OCI-LY7 (cell line): Measurements from ENCODE around the gene OR6K6. TPM values are rescaled to one million over a fixed set of nuclear protein-coding genes. Genes with fewer than 3 reads are reported as not detected.

ENCODE experiments used
- BruUV-seq: library from RNA; stranded (reverse); fragments of 400-500 nt; replicated peaks from 2 replicates; lab custom pipeline; 2021; lab: Mats Ljungman, UMichigan
- CTCF ChIA-PET: fragments of 300-600 bp; sonication (Branson Sonifier 250); formaldehyde crosslinking; loops from one replicate; lab custom pipeline; 2022; ENCODE audit warnings: antibody characterized with exemption; ENCODE audit not compliant: unreplicated experiment; lab: Charles Lee
- POLR2A ChIA-PET: fragments of 300-600 bp; sonication (Branson Sonifier 250); formaldehyde crosslinking; loops from one replicate; lab custom pipeline; 2022; ENCODE audit warnings: antibody characterized with exemption; lab: Charles Lee
- DNase-seq: peaks from one replicate; pipeline ENCODE4 v3.0.0-alpha.2; 2015; ENCODE audit warnings: low spot score
- H2AFZ ChIP-seq: fragments of 200-600 bp; sonication (generic), shearing (Covaris generic); 2 replicates; pipeline ENCODE4 v1.6.1; 2014; ENCODE audit warnings: mild to moderate bottlenecking, antibody characterized with exemption, low read length, moderate library complexity
- H3K27ac ChIP-seq: fragments of 200-600 bp; sonication (generic); 2 replicates; pipeline ENCODE4 v1.5.1; 2014; ENCODE audit warnings: mixed run types, low read depth, mild to moderate bottlenecking, moderate library complexity, low read length, inconsistent platforms; ENCODE audit not compliant: poor library complexity, severe bottlenecking
- H3K36me3 ChIP-seq: fragments of 200-600 bp; sonication (generic); 2 replicates; pipeline ENCODE4 v1.6.1; 2014; ENCODE audit warnings: mild to moderate bottlenecking, antibody characterized with exemption, low read length, moderate library complexity, mixed read lengths; ENCODE audit not compliant: insufficient read depth
- H3K4me1 ChIP-seq: fragments of 200-600 bp; sonication (generic); 2 replicates; pipeline ENCODE4 v1.5.1; 2014; ENCODE audit warnings: mild to moderate bottlenecking, low read length; ENCODE audit not compliant: insufficient read depth, poor library complexity, severe bottlenecking
- H3K4me2 ChIP-seq: fragments of 200-600 bp; sonication (generic); 2 replicates; pipeline ENCODE4 v1.6.1; 2014; ENCODE audit warnings: mild to moderate bottlenecking, low read length
- H3K4me3 ChIP-seq: fragments of 200-600 bp; sonication (generic); 2 replicates; pipeline ENCODE4 v1.5.1; 2014; ENCODE audit warnings: mild to moderate bottlenecking, low read depth, low read length; ENCODE audit not compliant: poor library complexity, severe bottlenecking
- H3K79me2 ChIP-seq: fragments of 200-600 bp; sonication (generic); 2 replicates; pipeline ENCODE4 v1.6.1; 2016; ENCODE audit warnings: low read depth, mild to moderate bottlenecking, low read length, moderate library complexity, mixed read lengths; ENCODE audit not compliant: insufficient read depth
- H3K9me2 ChIP-seq: fragments of 200-600 bp; sonication (generic); 2 replicates; pipeline ENCODE4 v1.6.1; 2016; ENCODE audit warnings: mild to moderate bottlenecking, low read length, mixed read lengths; ENCODE audit not compliant: insufficient read depth
- H3K9me3 ChIP-seq: fragments of 200-600 bp; sonication (generic); 2 replicates; pipeline ENCODE4 v1.6.1; 2014; ENCODE audit warnings: mild to moderate bottlenecking, mixed run types, low read length, mixed read lengths
- H4K20me1 ChIP-seq: fragments of 200-600 bp; sonication (generic); 2 replicates; pipeline ENCODE4 v1.6.1; 2014; ENCODE audit warnings: mild to moderate bottlenecking, antibody characterized with exemption, low read length, moderate library complexity, mixed read lengths; ENCODE audit not compliant: insufficient read depth
- CTCF ChIP-seq: fragments of 200-600 bp; sonication (generic); conservative IDR thresholded peaks from 2 replicates; pipeline ENCODE4 v1.5.1; 2014; ENCODE audit warnings: mild to moderate bottlenecking, antibody characterized with exemption, low read length, moderate library complexity, mixed read lengths
- EZH2phosphoT487 ChIP-seq: fragments of 200-600 bp; sonication (generic); IDR thresholded peaks from 2 replicates; pipeline ENCODE4 v1.6.1; 2018; ENCODE audit warnings: low read depth, borderline replicate concordance, mild to moderate bottlenecking, mixed run types, antibody characterized with exemption, low read length, moderate library complexity, mixed read lengths
- intact Hi-C: fragments of 100-400 bp; cut with micrococcal nuclease; formaldehyde crosslinking; loops from one replicate; pipeline ENCODE4 v1.10.0; 2022; ENCODE audit not compliant: unreplicated experiment
- total RNA-seq, 2 experiments: library from RNA; depleted of rRNA in 1 of 2; stranded (reverse); fragments of >200 nt in 1 of 2; shearing (Covaris generic) in 1 of 2; gene quantifications; 2 replicates each; pipeline ENCODE4 v1.2.3, GENCODE V29; 2014 to 2022

The OR6K6 gene
- total RNA-seq, 2 experiments from 2014 or later = not detected

- BruUV-seq = no TSS peak
- ChIA-PET POLR2A (no interaction called here), CTCF (no interaction called here)
- Histone ChIP-seq H3K4me1 (no peaks in the 10 kb centered on the region), H3K36me3 (no peaks in the 10 kb centered on the region), H3K9me2 (no peaks in the 10 kb centered on the region), H3K4me2 (no peak within 1 kb of the TSS), H3K79me2 (no peaks in the 10 kb centered on the region), H2AFZ (no peak within 1 kb of the TSS), H4K20me1 (no peaks in the 10 kb centered on the region), H3K9me3 (no peaks in the 10 kb centered on the region), H3K27ac (no peak within 1 kb of the TSS), H3K4me3 (no peak within 1 kb of the TSS)
- DNase-seq = no peak
- no peak for TF ChIP-seq CTCF
- TF ChIP-seq EZH2phosphoT487 = no peak
- intact Hi-C loops = no loop called here
Measured at GRCh38 chr1:158771950-158772866, 17.7 kb downstream of the OR6K6 start, which contains the start of gene OR6N1. Gene OR6N1, minus strand, starts transcription at chr1:158772195. Its CDS starts 5,513 bp downstream, at chr1:158766682.

- Histone ChIP-seq H3K27ac (no peak within 1 kb of the TSS), H3K4me3 (no peak within 1 kb of the TSS), H3K4me2 (no peak within 1 kb of the TSS), H3K4me1 (no peaks in the 10 kb centered on the region), H3K9me3 (no peaks in the 10 kb centered on the region), H4K20me1 (no peaks in the 10 kb centered on the region), H2AFZ (no peak within 1 kb of the TSS), H3K79me2 (no peaks in the 10 kb centered on the region), H3K36me3 (no peaks in the 10 kb centered on the region), H3K9me2 (no peaks in the 10 kb centered on the region)
- TF ChIP-seq CTCF (no peak), EZH2phosphoT487 (no peak)
- CTCF ChIA-PET = no interaction called here
- no TSS peak for BruUV-seq
- POLR2A ChIA-PET = no interaction called here
- intact Hi-C loops = no loop called here
- DNase-seq = no peak
Measured at GRCh38 chr1:158781104-158781503, 26.6 kb downstream of the OR6K6 start, which contains the start of gene OR6N2. Gene OR6N2, minus strand, starts transcription at chr1:158781204. Its CDS starts 3,569 bp downstream, at chr1:158777635.

GRCh38 chr1:158793604-158794003, 39.1 kb downstream of the OR6K6 start:
- Histone ChIP-seq H3K79me2 (no peaks in the 10 kb centered on the region), H3K9me3 (no peaks in the 10 kb centered on the region), H3K36me3 (no peaks in the 10 kb centered on the region), H3K9me2 (no peaks in the 10 kb centered on the region), H3K4me2 (no peak overlapping the region), H3K27ac (no peak overlapping the region), H4K20me1 (no peaks in the 10 kb centered on the region), H3K4me1 (no peaks in the 10 kb centered on the region), H2AFZ (no peak overlapping the region), H3K4me3 (no peak overlapping the region)
- peak; percentile 30 for DNase-seq
- CTCF ChIA-PET = no interaction called here
- POLR2A ChIA-PET = no interaction called here
- intact Hi-C loops = no loop called here
- TF ChIP-seq CTCF (peak; percentile 74), EZH2phosphoT487 (no peak)
- BruUV-seq = no TSS peak
